ENCODE data around the gene LHX6. TPM values are rescaled to one million over a fixed set of nuclear protein-coding genes. Genes with fewer than 3 reads are reported as not detected.

The LHX6 gene
- total and polyA plus RNA-seq, 2 donors from 2014 or later, result 0.82 to 4.9 TPM

DNA sequence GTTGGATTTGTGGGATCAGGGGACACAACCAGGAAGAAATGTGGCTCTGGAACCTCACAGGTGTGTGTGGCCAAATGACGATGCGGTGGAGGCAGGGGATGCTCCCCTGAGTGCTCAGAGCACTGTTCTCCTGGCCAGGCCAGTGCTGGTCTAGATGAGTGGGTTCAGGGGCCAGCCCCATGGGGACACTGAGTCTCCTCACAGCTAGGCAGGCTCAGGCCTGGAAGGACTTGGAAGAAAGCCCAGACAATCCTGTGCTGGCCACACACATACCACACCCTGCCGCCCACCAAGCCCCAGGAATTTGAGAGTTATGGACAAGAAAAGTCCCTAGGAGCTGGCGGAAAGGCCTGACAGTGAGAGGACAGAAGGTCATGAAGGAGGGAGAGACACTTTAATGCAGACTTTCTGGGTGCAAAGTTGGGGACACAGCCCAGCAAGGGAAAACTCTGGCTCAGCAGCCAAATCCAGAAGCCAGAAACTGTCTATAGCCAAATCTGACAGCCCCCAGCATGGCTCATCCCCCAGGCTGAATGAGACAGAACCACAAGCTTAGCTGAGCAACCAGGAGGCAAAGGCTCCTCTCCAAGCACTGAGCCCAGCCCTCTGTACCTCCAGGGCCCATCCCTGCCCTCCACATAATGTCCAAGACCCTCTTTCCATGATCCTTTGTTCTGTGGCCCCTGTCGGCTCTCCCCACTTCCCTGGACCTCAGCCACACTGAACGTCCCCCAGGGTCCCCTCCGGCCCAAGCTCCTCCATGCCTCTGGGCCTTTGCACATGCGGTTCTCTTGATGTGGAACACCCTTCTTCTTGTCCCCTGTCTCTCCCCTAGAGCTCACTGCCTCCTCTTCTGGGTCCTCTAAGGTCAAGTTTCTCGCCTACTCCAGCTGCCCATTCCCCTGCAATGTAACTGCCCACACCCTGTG lies 22.4 kb downstream of the LHX6 start:
- no peak for TF ChIP-seq CTCF (IDR thresholded peaks at IDR 0.05; ENCODE audit: borderline replicate concordance, extremely low read depth, insufficient read depth)
- H3K27me3 ChIP-seq (ENCODE audit: control insufficient read depth, insufficient read depth, low read length), result peaks cover 6% of the 10 kb centered on the region
- H3K4me3 ChIP-seq (ENCODE audit: low read length in 3 of 3), result no peak overlapping the region
- no peak overlapping the region for H3K9ac ChIP-seq (ENCODE audit: low read length in 3 of 3)
- H3K27ac ChIP-seq (ENCODE audit: low read depth in 2 of 2, low read length in 2 of 2), result no peak overlapping the region
- H3K9me3 ChIP-seq (ENCODE audit: control insufficient read depth in 2 of 3, insufficient read depth in 1 of 3, low read length in 3 of 3), result no peaks in the 10 kb centered on the region
- no peak for FAIRE-seq
- DNase-seq, result peak in 2 of 5 donors; percentile 32 to 63
- H3K4me1 ChIP-seq (ENCODE audit: control insufficient read depth in 2 of 3, insufficient read depth in 2 of 3, low read depth in 1 of 3, low read length in 3 of 3), result no peaks in the 10 kb centered on the region
- intact Hi-C loops (cut with DNase I), result no loop called here
- no peaks in the 10 kb centered on the region for H3K36me3 ChIP-seq (ENCODE audit: control insufficient read depth in 2 of 3, insufficient read depth in 3 of 3, low read length in 3 of 3)

GRCh38 chr9:122205176-122205575 lies 23.6 kb downstream of the LHX6 start:
- Histone ChIP-seq H3K4me1 (ENCODE audit: control insufficient read depth in 2 of 3, insufficient read depth in 2 of 3, low read depth in 1 of 3, low read length in 3 of 3) (no peaks in the 10 kb centered on the region), H3K27me3 (ENCODE audit: control insufficient read depth, insufficient read depth, low read length) (peaks cover 4% of the 10 kb centered on the region), H3K27ac (ENCODE audit: low read depth in 2 of 2, low read length in 2 of 2) (no peak overlapping the region), H3K4me3 (ENCODE audit: low read length in 3 of 3) (no peak overlapping the region), H3K9me3 (ENCODE audit: control insufficient read depth in 2 of 3, insufficient read depth in 1 of 3, low read length in 3 of 3) (no peaks in the 10 kb centered on the region), H3K9ac (ENCODE audit: low read length in 3 of 3) (no peak overlapping the region), H3K36me3 (ENCODE audit: control insufficient read depth in 2 of 3, insufficient read depth in 3 of 3, low read length in 3 of 3) (no peaks in the 10 kb centered on the region)
- intact Hi-C loops (cut with DNase I), result no loop called here
- no peak for FAIRE-seq
- no peak for TF ChIP-seq CTCF (IDR thresholded peaks at IDR 0.05; ENCODE audit: borderline replicate concordance, extremely low read depth, insufficient read depth)
- peak in 1 of 5 donors; percentile 18 for DNase-seq

GRCh38 chr9:122204491-122204890 lies 24.3 kb downstream of the LHX6 start:
- FAIRE-seq (no peak), DNase-seq (no peak)
- intact Hi-C loops (cut with DNase I), result no loop called here

More at GRCh38 chr9:122204491-122204890, 24.3 kb downstream of the LHX6 start:
- H3K9me3 ChIP-seq (ENCODE audit: control insufficient read depth in 2 of 3, insufficient read depth in 1 of 3, low read length in 3 of 3), result no peaks in the 10 kb centered on the region
- no peak overlapping the region for H3K9ac ChIP-seq (ENCODE audit: low read length in 3 of 3)
- H3K4me3 ChIP-seq (ENCODE audit: low read length in 3 of 3), result no peak overlapping the region
- H3K36me3 ChIP-seq (ENCODE audit: control insufficient read depth in 2 of 3, insufficient read depth in 3 of 3, low read length in 3 of 3), result no peaks in the 10 kb centered on the region
- no peaks in the 10 kb centered on the region for H3K4me1 ChIP-seq (ENCODE audit: control insufficient read depth in 2 of 3, insufficient read depth in 2 of 3, low read depth in 1 of 3, low read length in 3 of 3)
- peaks cover 4% of the 10 kb centered on the region for H3K27me3 ChIP-seq (ENCODE audit: control insufficient read depth, insufficient read depth, low read length)
- H3K27ac ChIP-seq (ENCODE audit: low read depth in 2 of 2, low read length in 2 of 2), result no peak overlapping the region
- no peak for TF ChIP-seq CTCF (IDR thresholded peaks at IDR 0.05; ENCODE audit: borderline replicate concordance, extremely low read depth, insufficient read depth)

Measured in kidney (tissue), 14 donors.